GM23338 (cell line): ENCODE results near the gene CEP295NL. TPM values are rescaled to one million over a fixed set of nuclear protein-coding genes. Genes with fewer than 3 reads are reported as not detected.

Experiments
- ATAC-seq: fragments of 200-7000 bp; cut with Tn5 transposase; 3 replicates; pipeline ENCODE4 v1.9.1; 2020
- DNase-seq: peaks from one replicate; pipeline ENCODE4 v3.0.0-alpha.2; 2015; ENCODE audit warnings: low spot score
- H2AFZ ChIP-seq: fragments of 200-600 bp; sonication (generic); 2 replicates; pipeline ENCODE4 v1.8.0; 2016; ENCODE audit warnings: antibody characterized with exemption, mild to moderate bottlenecking, moderate library complexity
- H3F3A ChIP-seq: fragments of 200-600 bp; sonication (generic); replicated peaks from 2 replicates; pipeline ENCODE4 v1.8.0; 2017; ENCODE audit warnings: antibody characterized with exemption, mixed run types, low read depth
- H3K27ac ChIP-seq: fragments of 200-600 bp; sonication (generic); 2 replicates; pipeline ENCODE4 v1.6.1; 2016; ENCODE audit warnings: low read depth
- H3K27me3 ChIP-seq: fragments of 200-600 bp; sonication (generic); 2 replicates; pipeline ENCODE4 v1.8.0; 2016; ENCODE audit warnings: mild to moderate bottlenecking, mixed run types, moderate library complexity; ENCODE audit not compliant: insufficient read depth
- H3K36me3 ChIP-seq: fragments of 200-600 bp; sonication (generic); 2 replicates; pipeline ENCODE4 v1.8.0; 2016; ENCODE audit warnings: mild to moderate bottlenecking; ENCODE audit not compliant: insufficient read depth
- H3K4me1 ChIP-seq: fragments of 200-600 bp; sonication (generic); 2 replicates; pipeline ENCODE4 v1.8.0; 2016; ENCODE audit warnings: mild to moderate bottlenecking, moderate library complexity; ENCODE audit not compliant: insufficient read depth
- H3K4me2 ChIP-seq: fragments of 200-600 bp; sonication (generic); 2 replicates; pipeline ENCODE4 v1.7.1; 2017; ENCODE audit warnings: mixed run types
- H3K4me3 ChIP-seq: fragments of 200-600 bp; sonication (generic); 2 replicates; pipeline ENCODE4 v1.6.1; 2016; ENCODE audit warnings: mixed run types
- H3K79me2 ChIP-seq: fragments of 200-600 bp; sonication (generic); replicated peaks from 2 replicates; pipeline ENCODE4 v1.8.0; 2017; ENCODE audit warnings: mild to moderate bottlenecking; ENCODE audit not compliant: insufficient read depth
- H3K9me2 ChIP-seq: fragments of 200-600 bp; sonication (generic); 2 replicates; pipeline ENCODE4 v1.8.0; 2017; ENCODE audit not compliant: insufficient read depth
- H4K20me1 ChIP-seq: fragments of 200-600 bp; sonication (generic); replicated peaks from 2 replicates; pipeline ENCODE4 v1.8.0; 2017; ENCODE audit warnings: mild to moderate bottlenecking; ENCODE audit not compliant: insufficient read depth
- H3K27ac Mint-ChIP-seq: 2 replicates; pipeline ENCODE4 v1.8.0; 2020; ENCODE audit warnings: inconsistent platforms, mild to moderate bottlenecking, moderate library complexity, mixed read lengths
- H3K27me3 Mint-ChIP-seq: 3 replicates; pipeline ENCODE4 v1.8.0; 2022; ENCODE audit warnings: low read depth, mild to moderate bottlenecking, moderate library complexity, mixed read lengths, inconsistent platforms; ENCODE audit not compliant: insufficient read depth, poor library complexity
- H3K36me3 Mint-ChIP-seq: 3 replicates; pipeline ENCODE4 v1.8.0; 2021; ENCODE audit warnings: low read depth, mild to moderate bottlenecking, inconsistent platforms, moderate library complexity, mixed read lengths
- H3K4me1 Mint-ChIP-seq: 3 replicates; pipeline ENCODE4 v1.8.0; 2020; ENCODE audit warnings: mild to moderate bottlenecking, inconsistent platforms, mixed read lengths
- H3K4me3 Mint-ChIP-seq: 3 replicates; pipeline ENCODE4 v1.8.0; 2021; ENCODE audit warnings: moderate library complexity, mild to moderate bottlenecking, inconsistent platforms, mixed read lengths
- H3K9me3 Mint-ChIP-seq: 3 replicates; pipeline ENCODE4 v1.8.0; 2020; ENCODE audit warnings: moderate library complexity, mild to moderate bottlenecking, inconsistent platforms, mixed read lengths
- CREB1 ChIP-seq: fragments of 250-450 bp; sonication (Bioruptor Pico); IDR thresholded peaks from 2 replicates; pipeline ENCODE4 v1.5.0; 2020; ENCODE audit warnings: low read depth, mild to moderate bottlenecking, moderate library complexity
- CTCF ChIP-seq, 2 experiments: fragments of 200-600 bp in 1 of 2; sonication (generic) in 1 of 2; conservative IDR thresholded peaks; 2 replicates each; pipeline versions ENCODE4 v1.5.1 to v1.6.1; 2016 to 2017; ENCODE audit warnings: antibody characterized with exemption in 2 of 2, low read depth in 2 of 2, mild to moderate bottlenecking in 2 of 2, moderate library complexity in 1 of 2
- ETS1 ChIP-seq: IDR thresholded peaks from 2 replicates; pipeline ENCODE4 v1.6.1; 2016; ENCODE audit warnings: antibody characterized with exemption
- EZH2 ChIP-seq: fragments of 200-600 bp; sonication (generic); IDR thresholded peaks from one replicate; pipeline ENCODE4 v1.8.0; 2017; ENCODE audit warnings: antibody characterized with exemption, mild to moderate bottlenecking, low read depth; ENCODE audit not compliant: unreplicated experiment
- EZH2phosphoT487 ChIP-seq: fragments of 200-600 bp; sonication (generic); IDR thresholded peaks from one replicate; pipeline ENCODE4 v1.8.1; 2018; ENCODE audit warnings: antibody characterized with exemption; ENCODE audit not compliant: unreplicated experiment
- JUNB ChIP-seq: IDR thresholded peaks from one replicate; pipeline ENCODE4 v1.6.1; 2016; ENCODE audit warnings: antibody characterized with exemption; ENCODE audit not compliant: unreplicated experiment
- NANOG ChIP-seq: IDR thresholded peaks from 2 replicates; pipeline ENCODE4 v1.6.1; 2016; ENCODE audit warnings: antibody characterized with exemption, borderline replicate concordance
- POLR2AphosphoS5 ChIP-seq: IDR thresholded peaks from 2 replicates; pipeline ENCODE4 v1.6.1; 2016; ENCODE audit warnings: antibody characterized with exemption, low read depth
- REST ChIP-seq: IDR thresholded peaks from one replicate; pipeline ENCODE4 v1.6.1; 2018; ENCODE audit warnings: antibody characterized with exemption; ENCODE audit not compliant: unreplicated experiment
- STAT1 ChIP-seq: IDR thresholded peaks from one replicate; pipeline ENCODE4 v1.6.1; 2016; ENCODE audit warnings: antibody characterized with exemption; ENCODE audit not compliant: unreplicated experiment
- ZNF114 ChIP-seq: fragments of 250-450 bp; sonication (Bioruptor Pico); IDR thresholded peaks from 2 replicates; pipeline ENCODE4 v1.5.0; 2020; ENCODE audit warnings: mild to moderate bottlenecking, moderate library complexity
- ZNF331 ChIP-seq: fragments of 250-450 bp; sonication (Bioruptor Pico); IDR thresholded peaks from 2 replicates; pipeline ENCODE4 v1.5.0; 2020; ENCODE audit warnings: low read depth, mild to moderate bottlenecking, moderate library complexity
- ZNF462 ChIP-seq: fragments of 250-450 bp; sonication (Bioruptor Pico); IDR thresholded peaks from 2 replicates; pipeline ENCODE4 v1.5.0; 2020; ENCODE audit warnings: mild to moderate bottlenecking, moderate library complexity
- polyA plus RNA-seq: library from polyadenylated mRNA; unstranded; fragments of >200 nt; fragmentation: Nextera tagmentation; extraction: Ambion mirVana; gene quantifications from 2 replicates; pipeline ENCODE4 v1.2.1, GENCODE V29; 2016
- total RNA-seq: library from RNA; depleted of rRNA; stranded (reverse); fragments of >200 nt; shearing (Covaris generic); gene quantifications from 2 replicates; pipeline ENCODE4 v1.2.3, GENCODE V29; 2014

Gene CEP295NL
- total and polyA plus RNA-seq, 2 experiments from 2014 or later = 0.69 TPM; not detected in 1

- Histone ChIP-seq H3K79me2 (no peaks in the 10 kb centered on the region), H2AFZ (no peak overlapping the region), H3F3A (no peaks in the 10 kb centered on the region), H3K27me3 (no peaks in the 10 kb centered on the region), H3K4me2 (no peak overlapping the region), H3K4me1 (no peaks in the 10 kb centered on the region), H3K36me3 (no peaks in the 10 kb centered on the region), H3K27ac (no peak overlapping the region), H3K4me3 (no peak overlapping the region), H3K9me2 (no peaks in the 10 kb centered on the region), H4K20me1 (no peaks in the 10 kb centered on the region)
- Mint-ChIP-seq H3K9me3 (no peaks in the 10 kb centered on the region; the same call in 2 of the 3 replicates), H3K36me3 (no peaks in the 10 kb centered on the region), H3K27me3 (peaks cover 17% of the 10 kb centered on the region), H3K27ac (no peak overlapping the region), H3K4me3 (no peak overlapping the region), H3K4me1 (peaks cover 4% of the 10 kb centered on the region; the same call in 2 of the 3 replicates)
- ATAC-seq (no peak), DNase-seq (no peak)
- TF ChIP-seq EZH2phosphoT487 (no peak), JUNB (no peak), CTCF (conservative IDR thresholded peaks at IDR 0.05; ENCODE audit: low read depth in 2 of 2) (no peak), ZNF114 (no peak), POLR2AphosphoS5 (no peak), NANOG (no peak), STAT1 (no peak), REST (no peak), ZNF331 (CRISPR knock-in tag) (no peak), ZNF462 (CRISPR knock-in tag) (no peak), CREB1 (CRISPR knock-in tag) (no peak), EZH2 (no peak), ETS1 (no peak)
Observed at GRCh38 chr17:78939615-78940014, 36.6 kb upstream of the CEP295NL start.
